Motor neuron (in vitro differentiated cells): ENCODE data around the gene CDH4. TPM values are rescaled to one million over a fixed set of nuclear protein-coding genes. Genes with fewer than 3 reads are reported as not detected.

Experiments
- ATAC-seq, 8 experiments: fragments of 200-7000 bp; cut with Tn5 transposase; replicated peaks in 6 of 8; 2 replicates each; pipeline ENCODE4 v1.8.0; 2021; ENCODE audit warnings: mild to moderate bottlenecking in 8 of 8, moderate library complexity in 8 of 8
- H3K27ac ChIP-seq, 2 donors: fragments of 250-450 bp; sonication (Bioruptor Pico); 2 replicates each; pipeline ENCODE4 v1.9.0; 2021; ENCODE audit warnings: antibody characterized with exemption in 2 of 2, mild to moderate bottlenecking in 2 of 2, moderate library complexity in 1 of 2
- H3K4me1 ChIP-seq, 2 donors: fragments of 250-450 bp; sonication (Bioruptor Pico); replicated peaks in 1 of 2; 2 replicates each; pipeline ENCODE4 v1.6.1; 2021; ENCODE audit warnings: antibody characterized with exemption in 2 of 2, mild to moderate bottlenecking in 2 of 2, moderate library complexity in 1 of 2
- H3K4me3 ChIP-seq, 5 donors: fragments of 250-450 bp; sonication (Bioruptor Pico); 2 replicates each; pipeline ENCODE4 v1.9.0; 2021; ENCODE audit warnings: antibody characterized with exemption in 5 of 5, mild to moderate bottlenecking in 5 of 5, moderate library complexity in 4 of 5
- WGBS, 10 experiments: fragments of 450-650 bp; shearing (Covaris generic); methylation state at CpG; one replicate each; pipeline ENCODE4 v1.0.0; 2022; 5-methylcytosine and 5-hydroxymethylcytosine counted together
- in situ Hi-C, 9 experiments: fragments of 400-800 bp; cut with MboI; loops; one replicate each; pipeline ENCODE4 v1.15.0; 2021; ENCODE audit warnings: low sequenced_read_pairs in 9 of 9, low pct_unique_long_range_greater_than_20kb in 2 of 9; ENCODE audit not compliant: unreplicated experiment in 9 of 9
- total RNA-seq, 8 experiments: library from RNA; unstranded; fragments of 300-600 nt; gene quantifications; 2 replicates each; pipeline versions ENCODE4 v1.2.3 to v1.2.4, GENCODE V29; 2022

Gene CDH4
- total RNA-seq, 8 experiments from 2014 or later: 2.4 to 41.6 (median 12.9) TPM

DNA sequence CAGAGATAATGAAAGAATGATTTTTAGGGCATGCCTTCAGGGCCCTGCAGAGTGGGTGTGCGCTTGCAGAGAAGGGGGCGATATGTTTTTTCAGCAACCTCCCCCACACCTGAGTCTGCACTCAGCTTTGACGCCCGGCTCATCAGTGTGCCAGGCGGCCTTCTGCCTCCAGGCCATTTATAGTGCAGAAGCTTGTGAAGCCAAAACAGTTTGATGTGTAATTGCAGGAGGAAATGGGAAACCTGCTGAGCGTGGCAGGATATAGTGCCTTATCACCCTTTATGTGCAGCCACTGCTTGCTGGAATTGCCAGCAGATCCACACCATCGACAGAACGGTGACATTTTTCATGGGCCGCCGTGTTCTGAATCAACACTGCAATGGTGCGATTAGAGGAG is 178.2 kb downstream of the CDH4 start:
- Histone ChIP-seq H3K4me1 (peaks cover 39 to 50% of the 10 kb centered on the region in 2 donors), H3K4me3 (no peak overlapping the region), H3K27ac (no peak overlapping the region)
- 36 to 100% (median 60%) methylated on average over 1 to 10 of the region's 11 CpGs; no CpG with 5 or more reads in 1 of the 10 experiments for WGBS, 10 experiments
- ATAC-seq: no peak
- in situ Hi-C loops: no loop called here

GRCh38 chr20:61433176-61433575 is 181.1 kb downstream of the CDH4 start:
- 18 to 100% (median 45%) methylated on average over 1 to 10 of the region's 10 CpGs; no CpG with 5 or more reads in 3 of the 10 experiments for WGBS, 10 experiments
- Histone ChIP-seq H3K4me3 (no peak overlapping the region), H3K27ac (peak overlapping the region; percentile 69 to 81), H3K4me1 (peaks cover 50 to 62% of the 10 kb centered on the region in 2 donors)
- in situ Hi-C loops: no loop called here
- no peak for ATAC-seq

DNA sequence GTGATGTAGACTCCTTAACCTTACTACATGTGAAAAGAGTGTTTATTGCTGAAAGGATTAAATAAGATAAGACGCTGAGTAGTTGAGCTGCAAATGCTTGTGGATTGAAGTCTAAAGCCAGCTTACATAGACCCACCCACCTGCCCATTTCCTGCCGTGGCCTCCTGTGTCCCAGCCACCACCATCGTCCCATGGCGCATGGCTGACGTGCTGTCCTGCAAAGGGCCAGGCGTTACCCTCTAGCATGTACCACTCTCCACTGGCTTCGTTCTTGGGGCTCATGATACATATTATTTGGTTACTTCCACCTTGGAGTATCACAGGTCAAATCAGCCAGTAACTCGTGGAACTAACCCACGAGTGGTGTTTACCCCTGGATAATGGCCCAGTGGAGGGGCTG is 181.8 kb downstream of the CDH4 start:
- 0 to 95% (median 41%) methylated on average over 2 to 4 of the region's 9 CpGs; no CpG with 5 or more reads in 2 of the 10 experiments for WGBS, 10 experiments
- Histone ChIP-seq H3K4me1 (peaks cover 55 to 68% of the 10 kb centered on the region in 2 donors), H3K4me3 (no peak overlapping the region), H3K27ac (peak overlapping the region; percentile 69 to 81)
- peak in 3 of 8 experiments; percentile 0 to 1 (median 1) for ATAC-seq
- in situ Hi-C loops: no loop called here

- ATAC-seq: peak in 6 of 8 experiments; percentile 36 to 61 (median 42)
- in situ Hi-C loops: no loop called here
- Histone ChIP-seq H3K4me1 (peaks cover 61 to 74% of the 10 kb centered on the region in 2 donors), H3K27ac (peak overlapping the region; percentile 78 to 81), H3K4me3 (peak overlapping the region in 1 of 5 donors; percentile 2)
- WGBS, 10 experiments: 0 to 46% (median 11%) methylated on average over 1 to 9 of the region's 18 CpGs; no CpG with 5 or more reads in 3 of the 10 experiments
Measured at GRCh38 chr20:61434341-61434781, 182.3 kb downstream of the CDH4 start.

DNA sequence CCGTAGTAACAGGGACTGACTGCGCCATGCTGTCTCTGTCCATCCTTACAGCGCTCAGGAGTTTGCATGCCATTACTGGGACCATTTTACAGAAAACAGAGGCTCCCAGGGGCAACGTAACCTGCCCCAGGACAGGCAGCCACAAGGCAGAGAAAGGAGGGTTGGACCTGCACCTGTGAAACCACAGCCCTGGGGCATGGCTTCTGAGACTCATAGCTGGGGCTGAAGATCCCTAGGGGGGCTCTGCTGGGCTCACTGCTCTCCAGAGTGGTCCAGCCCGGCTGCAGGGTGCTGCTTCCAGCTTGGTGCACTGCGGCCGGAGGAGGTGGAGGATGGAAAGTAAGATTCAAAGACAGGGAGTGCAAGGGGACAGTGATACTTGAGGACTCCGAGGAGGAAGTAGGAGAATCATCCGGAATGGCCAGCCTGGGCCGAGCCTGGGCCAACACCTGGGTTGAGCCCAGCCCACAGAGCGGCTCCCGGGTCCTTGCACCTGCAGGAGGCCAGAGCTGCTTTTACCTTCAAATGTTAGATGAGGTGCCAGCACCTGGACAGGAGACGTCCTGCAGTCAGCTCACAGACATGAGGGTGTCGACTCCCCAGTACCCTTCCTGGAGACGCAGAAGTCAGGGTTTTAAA is 183.2 kb downstream of the CDH4 start:
- Histone ChIP-seq H3K4me1 (peaks cover 70 to 79% of the 10 kb centered on the region in 2 donors), H3K4me3 (peak overlapping the region in 1 of 5 donors; percentile 2), H3K27ac (peak overlapping the region; percentile 78 to 81)
- in situ Hi-C loops: no loop called here
- 28 to 82% (median 47%) methylated on average over 2 to 9 of the region's 15 CpGs; no CpG with 5 or more reads in 5 of the 10 experiments for WGBS, 10 experiments
- no peak for ATAC-seq

DNA sequence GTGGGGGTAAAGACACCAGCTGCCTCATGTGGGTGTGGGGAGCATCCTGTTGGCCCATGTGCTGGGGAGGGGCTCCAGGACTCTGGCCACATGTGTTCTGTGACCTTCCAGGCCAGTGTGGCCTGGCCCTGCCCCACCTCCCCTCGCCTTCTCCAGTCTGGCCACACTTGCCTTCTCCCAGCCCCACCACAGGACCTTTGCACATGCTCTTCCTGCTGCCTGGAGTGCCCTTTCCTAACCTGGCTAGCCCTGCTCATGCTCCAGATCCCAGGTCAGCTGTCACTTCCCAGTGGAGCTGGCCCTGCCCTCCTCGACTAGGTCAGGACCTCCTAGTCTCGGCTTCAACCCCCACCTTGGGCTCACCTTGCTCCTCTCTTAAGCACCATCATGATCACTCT is 183.8 kb downstream of the CDH4 start:
- Histone ChIP-seq H3K4me3 (no peak overlapping the region), H3K27ac (peak overlapping the region; percentile 78 to 81), H3K4me1 (peaks cover 75 to 79% of the 10 kb centered on the region in 2 donors)
- ATAC-seq: no peak
- in situ Hi-C loops: no loop called here
- 0 to 20% (median 0%) methylated on average over 1 to 2 of the region's 3 CpGs; no CpG with 5 or more reads in 5 of the 10 experiments for WGBS, 10 experiments

DNA sequence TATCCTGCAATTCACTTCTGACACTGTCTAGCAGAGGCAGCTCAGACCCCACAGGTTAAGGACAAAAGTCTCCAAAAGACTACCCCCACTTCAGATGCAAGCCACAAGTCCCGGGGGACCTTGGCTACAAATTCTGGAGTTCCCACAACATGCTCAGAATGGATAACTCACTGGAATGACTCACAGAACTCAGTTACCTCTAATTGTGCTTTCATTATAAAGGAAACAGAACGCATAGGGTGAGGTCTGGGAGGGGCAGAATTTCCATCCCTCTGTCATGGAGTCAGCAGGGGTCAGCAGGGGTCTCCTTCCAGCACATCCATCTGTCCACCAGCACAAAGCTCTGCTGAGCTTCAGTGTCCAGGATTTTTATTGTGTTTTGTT is 184.2 kb downstream of the CDH4 start:
- Histone ChIP-seq H3K4me3 (no peak overlapping the region), H3K4me1 (peaks cover 77 to 80% of the 10 kb centered on the region in 2 donors), H3K27ac (peak overlapping the region; percentile 78 to 81)
- in situ Hi-C loops: no loop called here
- WGBS, 10 experiments: 0 to 20% (median 8%) methylated on average over 1 to 2 of the region's 2 CpGs; no CpG with 5 or more reads in 6 of the 10 experiments
- ATAC-seq: peak in 6 of 8 experiments; percentile 50 to 73 (median 66)

DNA sequence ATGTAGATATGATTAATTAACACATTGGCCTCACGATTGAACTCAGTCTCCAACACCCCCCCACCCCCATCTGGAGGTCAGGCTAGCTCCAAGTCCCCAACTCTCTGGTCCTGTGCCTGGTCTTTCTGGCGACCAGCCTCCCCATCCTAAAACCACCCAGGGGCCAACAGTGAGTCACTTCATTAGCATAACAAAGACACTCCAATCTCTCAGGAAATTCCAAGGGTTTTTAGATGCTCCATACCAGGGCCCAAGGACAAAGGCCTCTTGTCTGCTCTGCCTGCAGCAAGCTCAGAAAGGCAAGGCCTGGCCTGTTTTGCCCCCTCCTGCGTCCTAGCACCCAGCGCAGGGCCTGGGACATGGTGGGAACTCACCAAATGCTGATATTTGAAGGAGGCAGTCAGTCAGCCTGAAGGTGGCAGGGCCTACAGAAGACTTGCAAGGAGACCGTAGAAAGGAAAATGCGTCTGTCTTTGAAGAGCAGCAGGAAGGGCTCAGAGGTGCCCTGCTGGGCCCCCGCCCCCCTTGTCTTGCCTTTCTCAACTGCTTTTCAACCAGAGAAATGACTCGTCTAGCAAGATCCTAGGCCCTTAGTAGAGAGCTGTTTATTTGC is 184.7 kb downstream of the CDH4 start:
- peaks cover 77 to 80% of the 10 kb centered on the region in 2 donors for H3K4me1 ChIP-seq
- in situ Hi-C loops: no loop called here
- peak; percentile 28 to 83 (median 76) for ATAC-seq
- WGBS, 10 experiments: 0 to 67% (median 17%) methylated on average over 1 to 6 of the region's 8 CpGs; no CpG with 5 or more reads in 2 of the 10 experiments
- peak overlapping the region in 1 of 5 donors; percentile 6 for H3K4me3 ChIP-seq
- H3K27ac ChIP-seq: peak overlapping the region; percentile 86 to 95

DNA sequence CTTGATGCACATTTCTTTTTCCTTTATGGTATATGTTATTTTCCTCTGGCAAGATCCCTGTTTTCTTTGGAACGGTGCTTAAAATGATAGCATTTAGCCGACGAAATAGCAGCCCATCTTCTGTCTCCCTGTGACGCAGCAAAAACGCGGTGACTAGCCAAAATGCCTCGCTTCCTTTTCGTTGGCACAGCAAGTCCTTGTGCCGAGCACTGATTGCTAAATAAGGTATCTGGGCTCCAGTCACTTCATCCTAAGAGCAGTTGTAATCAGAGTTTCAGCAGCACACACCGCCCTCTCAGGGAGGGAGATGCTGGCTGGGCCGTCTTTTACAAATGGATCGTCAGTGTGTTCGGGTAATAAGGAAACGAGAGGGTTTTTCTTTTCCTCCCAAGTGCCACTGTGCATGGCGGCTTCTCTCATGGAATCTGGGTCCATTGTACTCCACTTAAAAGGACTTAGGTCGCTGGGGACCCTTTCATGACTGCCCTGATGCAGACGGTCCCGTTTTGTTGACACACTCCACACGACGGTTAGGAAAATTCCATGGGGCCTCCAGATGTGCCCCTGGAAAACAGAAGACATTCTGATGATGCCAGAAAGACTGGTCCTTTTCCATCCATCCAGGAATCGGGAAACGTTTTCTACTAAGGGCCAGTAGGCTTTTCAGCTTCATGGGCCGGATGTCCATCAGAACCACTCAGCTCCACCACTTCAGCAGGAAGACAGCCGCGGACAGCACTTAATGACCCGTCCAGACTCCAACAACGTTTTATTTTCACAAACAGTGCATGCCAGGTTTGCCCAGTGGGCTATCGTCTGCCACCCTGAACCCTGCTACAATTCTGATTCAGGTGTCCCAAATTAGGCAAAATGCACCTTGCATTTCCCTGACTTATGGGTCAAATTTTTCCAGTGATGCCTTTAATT is 185.5 kb downstream of the CDH4 start:
- 11 to 57% (median 43%) methylated on average over 6 to 18 of the region's 28 CpGs; no CpG with 5 or more reads in 1 of the 10 experiments for WGBS, 10 experiments
- peaks cover 80 to 82% of the 10 kb centered on the region in 2 donors for H3K4me1 ChIP-seq
- ATAC-seq: peak in 1 of 8 experiments; percentile 2

GRCh38 chr20:61438285-61438684 is 186.2 kb downstream of the CDH4 start:
- Histone ChIP-seq H3K4me3 (no peak overlapping the region), H3K27ac (no peak overlapping the region), H3K4me1 (peaks cover 80 to 84% of the 10 kb centered on the region in 2 donors)
- no peak for ATAC-seq
- WGBS, 10 experiments: 0 to 39% (median 24%) methylated on average over 1 to 3 of the region's 3 CpGs; no CpG with 5 or more reads in 1 of the 10 experiments
- in situ Hi-C loops: no loop called here

More for the DNA sequence above, 185.5 kb downstream of the CDH4 start:
- peak overlapping the region; percentile 86 to 95 for H3K27ac ChIP-seq
- in situ Hi-C loops: no loop called here
- peak overlapping the region in 1 of 5 donors; percentile 6 for H3K4me3 ChIP-seq

GRCh38 chr20:61439251-61439650 is 187.2 kb downstream of the CDH4 start:
- WGBS, 10 experiments: 72 to 100% (median 84%) methylated on average over 2 to 5 of the region's 7 CpGs; no CpG with 5 or more reads in 5 of the 10 experiments

DNA sequence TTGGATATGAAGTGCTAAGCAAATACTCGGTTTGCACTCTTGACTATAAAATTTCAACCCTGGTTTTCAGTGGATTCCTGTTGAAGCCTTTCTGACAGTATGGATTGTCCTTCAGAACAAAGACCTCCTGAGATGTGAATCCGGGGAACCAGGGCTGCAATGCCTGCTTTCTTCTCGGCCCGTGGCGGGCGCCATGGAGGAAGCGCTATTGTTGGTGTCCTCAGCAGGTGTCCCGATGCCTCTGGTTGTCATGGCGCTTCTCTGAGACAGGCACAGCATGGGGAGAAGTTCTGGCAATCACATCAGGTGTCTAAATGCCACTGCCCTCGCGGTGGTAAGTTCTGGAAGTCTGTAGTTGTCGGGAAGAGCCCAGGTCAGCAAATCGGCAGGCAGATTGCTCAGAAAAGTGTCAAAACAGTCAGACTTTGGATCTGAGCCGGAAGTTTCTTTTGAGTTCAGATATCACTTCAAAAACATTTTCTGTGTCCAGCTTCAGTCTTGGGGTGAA is 188.5 kb downstream of the CDH4 start:
- Histone ChIP-seq H3K27ac (peak overlapping the region in 1 of 2 donors; percentile 7), H3K4me1 (peaks cover 67 to 69% of the 10 kb centered on the region in 2 donors), H3K4me3 (no peak overlapping the region)
- in situ Hi-C loops: no loop called here
- 30 to 100% (median 51%) methylated on average over 1 to 14 of the region's 14 CpGs; no CpG with 5 or more reads in 2 of the 10 experiments for WGBS, 10 experiments
- ATAC-seq: no peak

More at GRCh38 chr20:61439251-61439650, 187.2 kb downstream of the CDH4 start:
- Histone ChIP-seq H3K4me1 (peaks cover 74 to 81% of the 10 kb centered on the region in 2 donors), H3K4me3 (no peak overlapping the region), H3K27ac (no peak overlapping the region)
- in situ Hi-C loops: no loop called here
- ATAC-seq: no peak
